ENCODE measurements around the gene NRARP.

NRARP gene

GRCh38 chr9:137293094-137293481 is 9.0 kb downstream of the NRARP start:
- Histone ChIP-seq H3K4me3 (ENCODE audit: low read depth, low read length, poor library complexity, severe bottlenecking) (no peak overlapping the region), H3K27me3 (ENCODE audit: insufficient read depth, low read length) (peaks cover 7% of the 10 kb centered on the region; the same call in 1 of the 2 replicates), H3K36me3 (ENCODE audit: insufficient read depth, low read length) (no peaks in the 10 kb centered on the region), H3K9me3 (ENCODE audit: low read length) (no peaks in the 10 kb centered on the region), H4K20me1 (ENCODE audit: insufficient read depth, low read length) (no peaks in the 10 kb centered on the region), H3K9me2 (ENCODE audit: low read depth, low read length) (no peaks in the 10 kb centered on the region), H2AFZ (ENCODE audit: low read length) (no peak overlapping the region), H3F3A (ENCODE audit: insufficient read depth, low read length) (no peaks in the 10 kb centered on the region), H3K79me2 (ENCODE audit: insufficient read depth, low read length) (no peaks in the 10 kb centered on the region), H3K4me1 (ENCODE audit: insufficient read depth, low read length, severe bottlenecking) (no peaks in the 10 kb centered on the region), H3K27ac (ENCODE audit: low read depth, low read length, poor library complexity, severe bottlenecking) (no peak overlapping the region), H3K4me2 (ENCODE audit: low read length) (no peak overlapping the region), H3K9ac (ENCODE audit: low read length) (no peak overlapping the region)
- TF ChIP-seq EZH2 (IDR thresholded peaks at IDR 0.05; ENCODE audit: borderline replicate concordance, low read length) = no peak
- TF ChIP-seq, protein P1, sequence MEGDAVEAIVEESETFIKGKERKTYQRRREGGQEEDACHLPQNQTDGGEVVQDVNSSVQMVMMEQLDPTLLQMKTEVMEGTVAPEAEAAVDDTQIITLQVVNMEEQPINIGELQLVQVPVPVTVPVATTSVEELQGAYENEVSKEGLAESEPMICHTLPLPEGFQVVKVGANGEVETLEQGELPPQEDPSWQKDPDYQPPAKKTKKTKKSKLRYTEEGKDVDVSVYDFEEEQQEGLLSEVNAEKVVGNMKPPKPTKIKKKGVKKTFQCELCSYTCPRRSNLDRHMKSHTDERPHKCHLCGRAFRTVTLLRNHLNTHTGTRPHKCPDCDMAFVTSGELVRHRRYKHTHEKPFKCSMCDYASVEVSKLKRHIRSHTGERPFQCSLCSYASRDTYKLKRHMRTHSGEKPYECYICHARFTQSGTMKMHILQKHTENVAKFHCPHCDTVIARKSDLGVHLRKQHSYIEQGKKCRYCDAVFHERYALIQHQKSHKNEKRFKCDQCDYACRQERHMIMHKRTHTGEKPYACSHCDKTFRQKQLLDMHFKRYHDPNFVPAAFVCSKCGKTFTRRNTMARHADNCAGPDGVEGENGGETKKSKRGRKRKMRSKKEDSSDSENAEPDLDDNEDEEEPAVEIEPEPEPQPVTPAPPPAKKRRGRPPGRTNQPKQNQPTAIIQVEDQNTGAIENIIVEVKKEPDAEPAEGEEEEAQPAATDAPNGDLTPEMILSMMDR (IDR thresholded peaks at IDR 0.05; ENCODE audit: low read length) = no peak

- Histone ChIP-seq H3K27me3 (ENCODE audit: insufficient read depth, low read length) (no peaks in the 10 kb centered on the region), H3K27ac (ENCODE audit: low read depth, low read length, poor library complexity, severe bottlenecking) (no peak overlapping the region), H3K9me2 (ENCODE audit: low read depth, low read length) (no peaks in the 10 kb centered on the region), H4K20me1 (ENCODE audit: insufficient read depth, low read length) (no peaks in the 10 kb centered on the region), H3K36me3 (ENCODE audit: insufficient read depth, low read length) (no peaks in the 10 kb centered on the region), H3F3A (ENCODE audit: insufficient read depth, low read length) (0 out of 2 replicates have a peak, but pooled peaks cover 4% of the 10 kb centered on the region), H3K4me3 (ENCODE audit: low read depth, low read length, poor library complexity, severe bottlenecking) (no peak overlapping the region), H3K4me1 (ENCODE audit: insufficient read depth, low read length, severe bottlenecking) (no peaks in the 10 kb centered on the region), H3K9ac (ENCODE audit: low read length) (no peak overlapping the region), H2AFZ (ENCODE audit: low read length) (no peak overlapping the region), H3K4me2 (ENCODE audit: low read length) (no peak overlapping the region), H3K9me3 (ENCODE audit: low read length) (no peaks in the 10 kb centered on the region), H3K79me2 (ENCODE audit: insufficient read depth, low read length) (no peaks in the 10 kb centered on the region)
- no peak for TF ChIP-seq EZH2 (IDR thresholded peaks at IDR 0.05; ENCODE audit: borderline replicate concordance, low read length)
- TF ChIP-seq, protein P1 (IDR thresholded peaks at IDR 0.05; ENCODE audit: low read length) = peak; percentile 42
Observed at GRCh38 chr9:137286975-137287383, 15.1 kb downstream of the NRARP start.

DNA sequence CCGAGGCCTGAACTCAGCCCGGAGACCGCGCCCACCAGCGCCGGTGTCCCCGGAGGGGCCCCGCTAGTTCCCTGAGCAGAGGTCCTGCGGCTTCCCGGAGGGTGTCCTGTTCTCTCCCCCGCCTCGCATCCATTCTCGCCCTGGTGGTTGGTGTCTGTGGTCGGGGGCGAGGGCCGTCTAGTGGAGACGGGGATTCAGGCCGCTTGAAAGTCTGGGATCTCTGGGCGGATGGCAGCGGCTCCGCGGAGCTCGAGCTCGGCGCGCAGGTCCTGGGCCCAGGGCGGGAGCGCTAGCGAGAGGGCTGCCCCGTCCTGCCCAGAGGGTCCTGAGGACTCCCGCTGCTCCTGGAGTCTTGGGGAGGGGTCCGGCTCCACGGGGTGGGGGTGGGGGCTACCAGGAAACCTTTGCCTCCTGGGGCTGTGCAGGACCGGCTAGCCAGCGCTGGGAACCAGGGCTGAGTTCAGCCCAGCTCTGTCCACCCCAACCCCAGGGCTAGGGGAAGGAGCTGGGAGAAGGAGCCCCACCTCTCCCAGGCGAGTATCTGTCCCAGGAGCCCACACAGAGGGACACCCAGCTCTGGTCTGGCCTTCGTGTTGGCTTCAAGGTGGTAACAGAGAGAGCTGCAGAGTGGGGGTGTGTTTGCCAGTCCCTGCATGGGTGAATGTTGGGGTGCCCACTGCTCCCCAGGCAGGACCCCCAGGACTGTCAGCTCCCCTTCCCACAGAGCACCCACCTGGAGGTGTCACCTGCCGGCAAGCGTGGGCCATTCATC is 20.5 kb downstream of the NRARP start:
- no peak overlapping the region for H3K27ac ChIP-seq (ENCODE audit: low read depth, low read length, poor library complexity, severe bottlenecking)

More for the DNA sequence above, 20.5 kb downstream of the NRARP start:
- H3F3A ChIP-seq (ENCODE audit: insufficient read depth, low read length) = 0 out of 2 replicates have a peak, but pooled peaks cover 4% of the 10 kb centered on the region
- H3K9me3 ChIP-seq (ENCODE audit: low read length) = no peaks in the 10 kb centered on the region
- TF ChIP-seq, protein P1 (IDR thresholded peaks at IDR 0.05; ENCODE audit: low read length) = no peak
- TF ChIP-seq EZH2 (IDR thresholded peaks at IDR 0.05; ENCODE audit: borderline replicate concordance, low read length) = no peak
- peaks cover 30% of the 10 kb centered on the region for H3K4me1 ChIP-seq (ENCODE audit: insufficient read depth, low read length, severe bottlenecking)
- no peak overlapping the region for H2AFZ ChIP-seq (ENCODE audit: low read length)
- no peaks in the 10 kb centered on the region for H3K27me3 ChIP-seq (ENCODE audit: insufficient read depth, low read length)
- no peak overlapping the region for H3K4me2 ChIP-seq (ENCODE audit: low read length)
- H3K36me3 ChIP-seq (ENCODE audit: insufficient read depth, low read length) = no peaks in the 10 kb centered on the region
- H3K9ac ChIP-seq (ENCODE audit: low read length) = no peak overlapping the region
- no peaks in the 10 kb centered on the region for H4K20me1 ChIP-seq (ENCODE audit: insufficient read depth, low read length)
- H3K79me2 ChIP-seq (ENCODE audit: insufficient read depth, low read length) = no peaks in the 10 kb centered on the region
- no peaks in the 10 kb centered on the region for H3K9me2 ChIP-seq (ENCODE audit: low read depth, low read length)
- no peak overlapping the region for H3K4me3 ChIP-seq (ENCODE audit: low read depth, low read length, poor library complexity, severe bottlenecking)

Data from OCI-LY1 (cell line).